ENCODE results near the gene GMPPA. TPM values are rescaled to one million over a fixed set of nuclear protein-coding genes. Genes with fewer than 3 reads are reported as not detected.

Gene GMPPA
- total RNA-seq, 2 experiments from 2014 or later: 37.5 to 40.5 TPM

- CTCF ChIA-PET: interaction anchor here (0.9 to 9.7 kb wide), 12 partner anchors 10 to 147 kb away, joined by 3 to 112 read pairs (median 4); partner anchors contain the start of genes CHPF and TMEM198
- POLR2A ChIA-PET: interaction anchor here (0.6 kb wide), 1 partner anchor 124 kb away, joined by 5 read pairs; no protein-coding TSS in a partner anchor
These were observed 2.4 kb upstream of the GMPPA start for GRCh38 chr2:219496247-219496824.

DNA sequence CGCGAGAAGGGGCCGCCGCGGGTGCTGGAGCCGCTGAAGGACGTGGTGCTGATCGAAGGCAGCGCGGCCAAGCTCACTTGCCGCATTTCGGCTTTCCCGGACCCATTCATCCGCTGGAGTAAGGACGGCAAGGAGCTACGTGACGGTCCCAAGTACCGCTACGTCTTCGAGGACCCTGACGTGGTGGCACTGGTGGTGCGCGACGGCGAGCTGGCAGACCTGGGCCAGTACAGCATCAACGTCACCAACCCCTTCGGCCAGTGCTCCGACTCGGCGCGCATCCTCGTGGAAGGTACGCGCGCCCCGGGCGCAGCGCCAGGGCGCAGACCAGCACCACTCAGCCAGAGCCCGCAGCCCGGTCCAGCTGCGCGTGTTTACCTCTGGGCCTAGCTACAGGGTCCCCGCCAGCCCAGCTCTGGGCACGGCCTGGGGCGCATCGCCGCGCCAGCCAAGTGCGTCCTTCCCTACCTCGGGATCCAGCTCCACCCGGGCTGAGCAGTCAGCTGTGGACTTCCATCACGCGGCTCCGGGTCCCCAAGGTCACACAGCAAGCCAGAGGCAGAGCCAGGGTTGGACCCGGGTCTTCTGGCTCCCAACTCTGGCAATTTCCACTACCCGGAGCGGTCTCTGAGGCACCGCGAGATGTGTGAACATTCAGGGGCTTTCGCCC, 1.7 kb upstream of the GMPPA start:
- ChIA-PET CTCF (interaction anchor here (0.9 to 9.7 kb wide), 8 partner anchors 12 to 94 kb away, joined by 3 to 112 read pairs (median 9); partner anchors contain the start of genes CHPF and TMEM198), POLR2A (no interaction called here)

DNA sequence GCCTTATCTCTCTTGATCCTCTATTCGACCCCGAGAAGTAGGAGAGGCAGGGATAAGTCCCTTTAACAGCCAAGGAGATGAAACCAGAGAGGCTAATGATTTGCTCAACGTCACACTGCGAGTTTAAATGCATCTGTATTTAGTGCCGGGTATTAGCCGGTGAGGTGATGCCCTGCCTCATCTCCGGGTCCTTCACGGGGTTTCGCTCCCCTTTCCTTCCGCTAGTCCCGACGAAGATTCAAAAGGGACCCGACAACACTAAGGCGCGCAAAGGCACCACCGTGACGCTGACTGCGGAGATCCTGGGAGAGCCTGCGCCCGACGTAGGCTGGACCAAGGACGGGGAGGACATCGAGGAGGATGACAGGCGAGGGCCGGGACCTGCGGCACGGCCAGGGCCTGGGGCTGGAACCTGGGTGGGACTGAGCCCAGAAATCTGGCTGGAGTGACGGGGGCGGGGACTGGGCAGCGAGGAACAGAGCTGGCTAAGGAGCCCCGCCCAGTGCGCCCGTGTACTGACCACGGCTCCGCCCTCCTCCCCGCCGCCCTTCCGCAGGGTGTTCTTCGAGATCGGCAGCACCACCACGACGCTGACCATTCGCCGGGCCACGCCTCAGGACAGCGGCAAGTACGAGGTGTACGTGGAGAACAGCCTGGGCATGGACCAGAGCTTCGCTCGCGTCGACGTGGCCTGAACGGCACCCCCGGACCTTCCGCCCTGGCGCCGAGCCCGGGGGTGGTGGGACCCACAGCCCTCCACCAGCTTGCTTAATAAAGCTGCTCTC, 1.0 kb upstream of the GMPPA start:
- ChIA-PET CTCF (interaction anchor here (0.7 to 9.7 kb wide), 6 partner anchors 11 to 45 kb away, joined by 3 to 112 read pairs (median 3); no protein-coding TSS in a partner anchor), POLR2A (interaction anchor here (1.3 kb wide), 1 partner anchor 110 kb away, joined by 3 read pairs; the partner anchor contains the start of gene DNPEP)

- ChIA-PET POLR2A (interaction anchor here (0.6 to 1.3 kb wide), 8 partner anchors 9 to 541 kb away, joined by 3 to 6 read pairs (median 4); partner anchors contain the start of genes CHPF, DNPEP and TMEM198), CTCF (interaction anchor here (1.1 to 9.7 kb wide), 3 partner anchors 10 to 30 kb away, joined by 3 to 112 read pairs (median 26); no protein-coding TSS in a partner anchor)
These were observed 292 bp downstream of the GMPPA start for GRCh38 chr2:219499058-219499307.

GRCh38 chr2:219499555-219499954, 864 bp downstream of the GMPPA start:
- CTCF ChIA-PET: interaction anchor here (1.7 to 6.4 kb wide), 2 partner anchors 9 to 30 kb away, joined by 3 to 26 read pairs; no protein-coding TSS in a partner anchor
- POLR2A ChIA-PET: no interaction called here

DNA sequence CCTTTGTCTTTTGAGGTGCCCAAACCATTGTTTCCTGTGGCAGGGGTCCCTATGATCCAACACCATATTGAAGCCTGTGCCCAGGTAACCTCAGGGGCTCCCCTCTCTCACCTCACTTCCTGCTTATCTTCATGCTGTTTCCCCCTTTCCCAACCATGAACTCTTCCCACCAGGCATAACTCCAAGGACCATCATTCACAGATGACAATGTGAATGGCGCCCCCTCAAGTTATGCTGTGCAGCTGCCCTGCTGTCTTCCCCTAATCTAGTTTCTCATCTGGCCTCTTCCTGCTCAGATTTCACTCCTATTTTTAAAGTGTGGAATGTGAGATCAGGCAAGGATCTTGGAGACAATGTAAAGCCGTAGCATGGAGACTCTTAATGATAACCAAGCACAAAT, 1.4 kb downstream of the GMPPA start:
- ChIA-PET POLR2A (no interaction called here), CTCF (interaction anchor here (1.0 to 1.7 kb wide), 2 partner anchors 30 to 41 kb away, joined by 3 read pairs; no protein-coding TSS in a partner anchor)

- ChIA-PET CTCF (no interaction called here), POLR2A (no interaction called here)
These were observed 3.2 kb downstream of the GMPPA start for GRCh38 chr2:219501849-219502248.

GRCh38 chr2:219502618-219503017, 3.9 kb downstream of the GMPPA start:
- CTCF ChIA-PET: no interaction called here
- POLR2A ChIA-PET: no interaction called here

- ChIA-PET CTCF (interaction anchor here (1.2 kb wide), 1 partner anchor 10 kb away, joined by 4 read pairs; a partner anchor contains a TSS), POLR2A (no interaction called here)
These were observed 6.9 kb downstream of the GMPPA start for GRCh38 chr2:219505585-219505984.

DNA sequence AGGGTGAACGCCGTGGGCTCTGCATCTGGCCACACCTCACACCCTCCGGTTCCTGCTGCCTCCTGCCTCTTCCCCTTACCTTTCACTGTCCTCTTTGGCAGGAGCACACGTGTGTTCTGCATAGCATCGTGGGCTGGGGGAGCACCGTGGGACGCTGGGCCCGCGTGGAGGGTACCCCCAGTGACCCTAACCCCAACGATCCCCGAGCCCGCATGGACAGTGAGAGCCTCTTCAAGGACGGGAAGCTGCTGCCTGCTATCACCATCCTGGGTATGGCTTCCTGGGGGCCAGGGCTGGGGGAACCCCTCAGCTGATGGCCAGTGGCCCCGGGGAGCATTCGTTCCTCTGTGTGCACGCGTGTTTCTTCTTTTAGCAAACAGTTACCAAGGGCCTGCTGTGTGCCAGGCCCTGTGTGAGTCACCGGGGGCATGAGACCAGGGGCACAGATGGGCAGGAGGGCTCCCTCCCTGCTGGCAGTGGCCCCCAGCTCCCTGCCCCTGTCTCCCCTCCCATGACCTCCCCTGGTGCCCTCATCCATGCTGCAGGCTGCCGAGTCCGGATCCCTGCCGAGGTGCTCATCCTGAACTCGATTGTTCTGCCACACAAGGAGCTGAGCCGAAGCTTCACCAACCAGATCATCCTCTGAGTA, 7.6 kb downstream of the GMPPA start:
- POLR2A ChIA-PET: no interaction called here
- CTCF ChIA-PET: interaction anchor here (1.2 kb wide), 1 partner anchor 11 kb away, joined by 4 read pairs; a partner anchor contains a TSS

- POLR2A ChIA-PET: interaction anchor here (0.9 kb wide), 1 partner anchor 8 kb away, joined by 3 read pairs; the partner anchor contains the start of gene GMPPA
- CTCF ChIA-PET: interaction anchor here (1.2 to 3.4 kb wide), 2 partner anchors 10 to 12 kb away, joined by 4 to 26 read pairs; partner anchors contain the start of gene GMPPA
These were observed 8.3 kb downstream of the GMPPA start for GRCh38 chr2:219506802-219507526.

DNA sequence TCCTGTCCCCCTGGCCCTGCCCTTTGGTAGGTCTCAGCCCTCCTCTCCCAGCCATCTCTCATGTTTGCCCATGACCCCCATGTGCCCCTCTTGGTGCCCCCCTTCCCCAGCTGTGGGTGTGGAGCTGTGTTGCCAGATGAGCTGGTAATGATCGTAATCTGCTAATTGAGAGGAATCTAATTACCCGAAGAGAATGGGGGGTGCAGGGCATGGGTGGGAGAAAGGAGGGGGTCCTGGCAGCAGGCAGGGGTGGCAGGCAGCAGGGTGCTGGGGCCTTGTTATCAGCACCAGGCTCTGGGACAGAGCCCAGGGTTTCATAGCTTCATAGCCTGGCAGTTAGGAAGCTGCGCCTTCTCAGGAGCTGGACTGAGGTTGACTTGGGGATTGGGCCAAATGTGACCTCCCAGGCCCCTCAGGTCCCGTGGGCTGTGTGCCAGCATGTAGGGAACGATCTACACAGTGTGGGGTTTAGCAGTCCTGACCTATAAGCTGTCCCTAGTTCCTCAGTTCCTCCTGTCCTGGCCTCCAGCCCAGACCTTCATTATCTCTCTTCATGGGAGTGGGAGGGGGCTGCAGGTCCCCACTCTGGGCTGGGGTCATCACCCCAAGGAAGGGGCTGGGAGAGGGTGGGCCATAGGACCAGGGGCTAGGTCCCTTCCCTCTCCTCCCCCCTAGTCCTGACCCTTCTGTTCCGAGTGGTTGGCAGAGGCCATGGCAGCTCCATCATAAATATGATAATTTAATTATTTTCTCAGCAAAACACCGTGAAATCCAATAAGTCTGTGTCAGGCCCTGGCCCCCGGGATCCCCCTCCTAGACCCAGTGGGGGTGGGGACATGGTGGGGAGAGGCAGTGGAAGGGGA, 9.1 kb downstream of the GMPPA start:
- ChIA-PET POLR2A (interaction anchor here (0.6 to 0.9 kb wide), 2 partner anchors 9 to 44 kb away, joined by 3 to 5 read pairs; partner anchors contain the start of gene GMPPA), CTCF (interaction anchor here (0.6 to 3.4 kb wide), 3 partner anchors 11 to 22 kb away, joined by 3 to 26 read pairs (median 4); partner anchors contain the start of gene GMPPA)

- CTCF ChIA-PET: interaction anchor here (3.4 kb wide), 1 partner anchor 12 kb away, joined by 26 read pairs; the partner anchor contains the start of gene GMPPA
- POLR2A ChIA-PET: interaction anchor here (0.6 kb wide), 1 partner anchor 45 kb away, joined by 5 read pairs; no protein-coding TSS in a partner anchor
These were observed 9.7 kb downstream of the GMPPA start for GRCh38 chr2:219508444-219508734.

- ChIA-PET POLR2A (interaction anchor here (0.6 to 1.5 kb wide), 2 partner anchors 10 to 46 kb away, joined by 5 to 6 read pairs; partner anchors contain the start of gene GMPPA), CTCF (interaction anchor here (0.9 to 3.4 kb wide), 6 partner anchors 13 to 57 kb away, joined by 3 to 26 read pairs (median 3); partner anchors contain the start of gene GMPPA)
These were observed 10.5 kb downstream of the GMPPA start for GRCh38 chr2:219508971-219509779.

GRCh38 chr2:219509780-219510511, 11.3 kb downstream of the GMPPA start:
- ChIA-PET POLR2A (interaction anchor here (1.5 kb wide), 1 partner anchor 11 kb away, joined by 6 read pairs; the partner anchor contains the start of gene GMPPA), CTCF (interaction anchor here (0.6 to 3.4 kb wide), 13 partner anchors 9 to 1360 kb away, joined by 3 to 26 read pairs (median 3); partner anchors contain the start of gene GMPPA)

Data from activated CD8-positive, alpha-beta memory T cell treated with anti-CD3 and anti-CD28 coated beads for 36 hours (primary cell).